LNCaP clone FGC (cell line): ENCODE data around the gene HES6.

Experiments used
- DNase-seq: peaks from one replicate; pipeline ENCODE4 v3.0.0-alpha.2; 2011; ENCODE audit warnings: low read depth
- H3K4me3 ChIP-seq: 2 replicates; pipeline ENCODE4 v1.5.1; 2011; ENCODE audit warnings: mild to moderate bottlenecking, low read depth, low read length, control low read depth
- CTCF ChIP-seq: IDR thresholded peaks from 2 replicates; pipeline ENCODE4 v1.5.1; 2012; ENCODE audit warnings: mild to moderate bottlenecking; ENCODE audit not compliant: control insufficient read depth, insufficient read depth; ENCODE audit errors: extremely low read depth

The HES6 gene

GRCh38 chr2:238233625-238234024 lies 6.2 kb downstream of the HES6 start:
- DNase-seq = no peak
- TF ChIP-seq CTCF = no peak

GRCh38 chr2:238231809-238232208 lies 8.0 kb downstream of the HES6 start:
- no peak for TF ChIP-seq CTCF
- no peak for DNase-seq
- H3K4me3 ChIP-seq = no peak overlapping the region

More at GRCh38 chr2:238233625-238234024, 6.2 kb downstream of the HES6 start:
- no peak overlapping the region for H3K4me3 ChIP-seq

GRCh38 chr2:238231251-238231793 lies 8.5 kb downstream of the HES6 start:
- TF ChIP-seq CTCF = no peak
- no peak overlapping the region for H3K4me3 ChIP-seq
- no peak for DNase-seq

GRCh38 chr2:238230699-238231098 lies 9.1 kb downstream of the HES6 start:
- no peak for DNase-seq
- TF ChIP-seq CTCF = no peak
- H3K4me3 ChIP-seq = no peak overlapping the region

GRCh38 chr2:238228700-238229099 lies 11.1 kb downstream of the HES6 start:
- no peak for DNase-seq
- TF ChIP-seq CTCF = no peak

GRCh38 chr2:238227587-238228032 lies 12.2 kb downstream of the HES6 start:
- DNase-seq = no peak
- H3K4me3 ChIP-seq = no peak overlapping the region
- TF ChIP-seq CTCF = no peak

More at GRCh38 chr2:238228700-238229099, 11.1 kb downstream of the HES6 start:
- no peak overlapping the region for H3K4me3 ChIP-seq

- no peak for DNase-seq
- no peak overlapping the region for H3K4me3 ChIP-seq
- no peak for TF ChIP-seq CTCF
These were observed 12.9 kb downstream of the HES6 start for GRCh38 chr2:238226698-238227586.
